Stomach (tissue), 4 donors: ENCODE results near the gene CDPF1.

Source experiments
- CTCF ChIP-seq, 7 experiments: fragments of 450-650 bp in 4 of 7; fragments of 200-600 bp in 3 of 7; sonication (generic) in 3 of 7; IDR thresholded peaks; one replicate each; pipeline ENCODE4 v1.5.1; 2016 to 2019; ENCODE audit warnings: antibody characterized with exemption in 7 of 7, control low read depth in 2 of 7, mild to moderate bottlenecking in 1 of 7
- EP300 ChIP-seq: sonication (generic); formaldehyde crosslinking; IDR thresholded peaks from one replicate; pipeline ENCODE4 v1.6.1; 2017; ENCODE audit warnings: antibody characterized with exemption
- POLR2A ChIP-seq, 4 donors: fragments of 450-650 bp; IDR thresholded peaks; one replicate each; pipeline ENCODE4 v1.6.1; 2016; ENCODE audit warnings: antibody characterized with exemption in 4 of 4, control low read depth in 2 of 4, mild to moderate bottlenecking in 1 of 4, moderate library complexity in 1 of 4
- POLR2AphosphoS5 ChIP-seq, 3 donors: sonication (generic); formaldehyde crosslinking; IDR thresholded peaks; one replicate each; pipeline ENCODE4 v1.6.1; 2016; ENCODE audit warnings: antibody characterized with exemption in 3 of 3

DNA sequence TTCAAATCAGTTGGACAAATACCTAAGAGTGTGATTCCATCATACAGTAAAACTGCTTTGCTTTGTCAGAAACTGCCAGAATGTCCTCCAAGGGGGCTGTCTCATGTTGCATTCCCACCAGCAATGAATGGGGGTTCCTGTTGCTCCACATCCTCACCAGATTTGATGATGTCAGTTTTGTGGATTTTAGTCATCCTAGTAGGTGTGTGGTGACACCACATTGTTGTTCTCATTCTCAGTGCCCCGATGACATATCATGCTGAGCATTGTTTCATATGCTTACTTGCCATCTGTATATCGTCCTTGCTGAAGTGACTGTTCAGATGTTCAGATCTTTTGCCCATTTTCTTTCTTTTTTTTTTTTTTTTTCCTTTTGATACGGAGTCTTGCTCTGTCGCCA, 37.0 kb downstream of the CDPF1 start:
- no peak for TF ChIP-seq CTCF (IDR thresholded peaks at IDR 0.05)
- no peak for TF ChIP-seq POLR2AphosphoS5 (IDR thresholded peaks at IDR 0.05)
- TF ChIP-seq POLR2A (IDR thresholded peaks at IDR 0.05), result no peak
- no peak for TF ChIP-seq EP300
